Superior temporal gyrus (tissue), 1 donor: ENCODE results near the gene CHMP5.

Experiments used
- DNase-seq: peaks from one replicate; pipeline ENCODE4 v3.0.0-alpha.2; 2016; ENCODE audit errors: extremely low spot score

Gene CHMP5

GRCh38 chr9:33264473-33265177 is at the start of gene CHMP5, which contains the start of gene BAG1:
CHMP5 (plus strand) TSS chr9:33265049; CDS start chr9:33265079, 30 bp downstream.
BAG1 (minus strand) TSS chr9:33264708.
- peak; percentile 99 for DNase-seq

- no peak for DNase-seq
These were observed 43.9 kb upstream of the CHMP5 start for GRCh38 chr9:33220681-33221567.

- DNase-seq, result no peak
These were observed 43.3 kb upstream of the CHMP5 start for GRCh38 chr9:33221568-33221884.

GRCh38 chr9:33222031-33222430 is 42.8 kb upstream of the CHMP5 start:
- no peak for DNase-seq

GRCh38 chr9:33223696-33224095 is 41.2 kb upstream of the CHMP5 start:
- DNase-seq, result no peak

- DNase-seq, result peak; percentile 95
These were observed 39.3 kb upstream of the CHMP5 start for GRCh38 chr9:33225319-33226147.

GRCh38 chr9:33227008-33227398 is 37.8 kb upstream of the CHMP5 start:
- DNase-seq, result no peak

GRCh38 chr9:33227741-33228140 is 37.1 kb upstream of the CHMP5 start:
- no peak for DNase-seq

GRCh38 chr9:33228606-33229005 is 36.2 kb upstream of the CHMP5 start:
- DNase-seq, result no peak

GRCh38 chr9:33229359-33230114 is 35.3 kb upstream of the CHMP5 start:
- no peak for DNase-seq

- no peak for DNase-seq
These were observed 33.9 kb upstream of the CHMP5 start for GRCh38 chr9:33230756-33231622.

GRCh38 chr9:33231623-33231942 is 33.3 kb upstream of the CHMP5 start:
- no peak for DNase-seq

GRCh38 chr9:33232815-33233214 is 32.0 kb upstream of the CHMP5 start:
- no peak for DNase-seq

- DNase-seq, result no peak
These were observed 31.1 kb upstream of the CHMP5 start for GRCh38 chr9:33233626-33234342.

GRCh38 chr9:33234511-33235467 is 30.1 kb upstream of the CHMP5 start:
- no peak for DNase-seq

- no peak for DNase-seq
These were observed 28.3 kb upstream of the CHMP5 start for GRCh38 chr9:33236571-33236970.

- no peak for DNase-seq
These were observed 24.9 kb upstream of the CHMP5 start, which contains the start of gene SPINK4 for GRCh38 chr9:33239921-33240320. SPINK4 (plus strand) TSS chr9:33240167; CDS start chr9:33240209, 42 bp downstream.

- DNase-seq, result no peak
These were observed 23.6 kb upstream of the CHMP5 start for GRCh38 chr9:33241298-33241697.
